ENCODE data around the gene SEC14L1. TPM values are rescaled to one million over a fixed set of nuclear protein-coding genes. Genes with fewer than 3 reads are reported as not detected.
"Not testable (repeated sequence)": the region's sequence is repeated elsewhere in the genome, so short reads cannot be mapped to it uniquely, and the experiment has no call there.

The SEC14L1 gene
- total RNA-seq, 1 experiment from 2014 or later: 27.0 TPM

- DNase-seq (ENCODE audit: low read depth): peak; percentile 97
Measured at GRCh38 chr17:77140166-77140877, 447 bp upstream of the SEC14L1 start.

GRCh38 chr17:77141846-77142449 is 1.2 kb downstream of the SEC14L1 start:
- DNase-seq (ENCODE audit: low read depth): no peak

- DNase-seq (ENCODE audit: low read depth): no peak
Measured at GRCh38 chr17:77142689-77143088, 1.9 kb downstream of the SEC14L1 start.

GRCh38 chr17:77143306-77143705 is 2.5 kb downstream of the SEC14L1 start:
- DNase-seq (ENCODE audit: low read depth): no peak

- DNase-seq (ENCODE audit: low read depth): no peak
Measured at GRCh38 chr17:77144227-77144626, 3.5 kb downstream of the SEC14L1 start.

GRCh38 chr17:77145224-77145611 is 4.4 kb downstream of the SEC14L1 start:
- DNase-seq (ENCODE audit: low read depth): no peak

- peak; percentile 82 for DNase-seq (ENCODE audit: low read depth)
Measured at GRCh38 chr17:77145612-77146245, 5.0 kb downstream of the SEC14L1 start.

GRCh38 chr17:77146246-77146632 is 5.5 kb downstream of the SEC14L1 start:
- DNase-seq (ENCODE audit: low read depth): no peak

GRCh38 chr17:77146882-77147281 is 6.1 kb downstream of the SEC14L1 start:
- DNase-seq (ENCODE audit: low read depth): no peak

GRCh38 chr17:77147357-77147801 is 6.6 kb downstream of the SEC14L1 start:
- no peak for DNase-seq (ENCODE audit: low read depth)

GRCh38 chr17:77148077-77148939 is 7.5 kb downstream of the SEC14L1 start:
- no peak for DNase-seq (ENCODE audit: low read depth)

- no peak for DNase-seq (ENCODE audit: low read depth)
Measured at GRCh38 chr17:77148940-77149510, 8.3 kb downstream of the SEC14L1 start.

GRCh38 chr17:77150196-77150595 is 9.4 kb downstream of the SEC14L1 start:
- no peak for DNase-seq (ENCODE audit: low read depth)

- DNase-seq (ENCODE audit: low read depth): no peak
Measured at GRCh38 chr17:77151186-77151585, 10.4 kb downstream of the SEC14L1 start.

GRCh38 chr17:77152056-77152455 is 11.3 kb downstream of the SEC14L1 start:
- not testable (repeated sequence) for DNase-seq (ENCODE audit: low read depth)

- DNase-seq (ENCODE audit: low read depth): peak; percentile 76
Measured at GRCh38 chr17:77153472-77153871, 12.7 kb downstream of the SEC14L1 start.

- DNase-seq (ENCODE audit: low read depth): no peak
Measured at GRCh38 chr17:77153999-77154586, 13.3 kb downstream of the SEC14L1 start.

- DNase-seq (ENCODE audit: low read depth): no peak
Measured at GRCh38 chr17:77155125-77155524, 14.4 kb downstream of the SEC14L1 start.

- not testable (repeated sequence) for DNase-seq (ENCODE audit: low read depth)
Measured at GRCh38 chr17:77157766-77158165, 17.0 kb downstream of the SEC14L1 start.

GRCh38 chr17:77160091-77160874 is 19.5 kb downstream of the SEC14L1 start:
- peak; percentile 79 for DNase-seq (ENCODE audit: low read depth)

All from LHCN-M2 (cell line).